A549 treated with Hydrocortisone at 1 μM for 4 hours (cell line): ENCODE data around the gene DNASE1. TPM values are rescaled to one million over a fixed set of nuclear protein-coding genes. Genes with fewer than 3 reads are reported as not detected.

Source experiments
- total RNA-seq: library from RNA; stranded (reverse); fragments of 200-300 nt; extraction: Qiagen RNA extraction; gene quantifications from 5 replicates; pipeline ENCODE4 v1.2.3, GENCODE V29; 2022

The DNASE1 gene
- total RNA-seq, result 3.1 to 4.4 TPM (median 3.8 TPM) in 5 replicates

GRCh38 chr16:3654249-3654991 lies at the start of gene DNASE1:
Gene DNASE1 (plus strand): TSS chr16:3654691. CDS start chr16:3655374, 683 bp downstream.

GRCh38 chr16:3611146-3611975 lies 43.1 kb upstream of the DNASE1 start, which contains the start of gene SLX4:
Gene SLX4 (minus strand): TSS chr16:3611606. CDS start chr16:3608964, 2,642 bp downstream.

Other genes starting within 250 kb of the DNASE1 start
- gene ZNF597, start 211.2 kb upstream of the DNASE1 start, total RNA-seq, result 0.91 to 1.3 TPM (median 1.1 TPM) in 5 replicates
- 48.2 to 53.0 TPM (median 51.5 TPM) in 5 replicates for gene NAA60, start 211.0 kb upstream of the DNASE1 start, total RNA-seq
- not detected in 5 replicates for gene C16orf90, start 159.2 kb upstream of the DNASE1 start, total RNA-seq
- gene CLUAP1, start 153.7 kb upstream of the DNASE1 start, total RNA-seq, result 17.6 to 19.9 TPM (median 18.9 TPM) in 5 replicates
- gene NLRC3, start 77.3 kb upstream of the DNASE1 start, total RNA-seq, result 0.01 to 0.03 TPM in 2 of 5 replicates, not detected in the others
- gene SLX4, start 43.1 kb upstream of the DNASE1 start, total RNA-seq, result 4.3 to 5.5 TPM (median 4.9 TPM) in 5 replicates
- gene TRAP1, start 62.8 kb downstream of the DNASE1 start, total RNA-seq, result 129 to 136 TPM (median 131 TPM) in 5 replicates
- gene CREBBP, start 226.0 kb downstream of the DNASE1 start, total RNA-seq, result 13.4 to 21.2 TPM (median 17.0 TPM) in 5 replicates